ENCODE data around the gene HOXA10. TPM values are rescaled to one million over a fixed set of nuclear protein-coding genes. Genes with fewer than 3 reads are reported as not detected.
A peak's percentile ranks its signal among the peaks of the same experiment; 100 is the strongest.

HOXA10 gene
- total and polyA plus RNA-seq, 9 donors, result 0.25 to 2.8 (median 0.91) TPM; not detected in 1

GRCh38 chr7:27178366-27178765, 4.2 kb upstream of the HOXA10 start:
- Histone ChIP-seq H3K9me3 (no peaks in the 10 kb centered on the region), H3K27me3 (peaks cover 14% of the 10 kb centered on the region), H3K4me3 (peak overlapping the region; percentile 53), H3K4me1 (ENCODE audit: insufficient read depth) (peaks cover 6% of the 10 kb centered on the region), H3K27ac (no peak overlapping the region), H3K36me3 (no peaks in the 10 kb centered on the region)
- intact Hi-C loops (cut with DNase I), result no loop called here
- 90 to 93% (median 91%) methylated on average over 6 of the region's 6 CpGs for WGBS, 3 donors
- no peak for TF ChIP-seq EP300 (IDR thresholded peaks at IDR 0.05)
- no peak for TF ChIP-seq POLR2A (IDR thresholded peaks at IDR 0.05)
- TF ChIP-seq CTCF (IDR thresholded peaks at IDR 0.05), result no peak
- peak in 1 of 5 donors; percentile 10 for DNase-seq

- no peak overlapping the region for H3K27ac ChIP-seq
- TF ChIP-seq POLR2A (IDR thresholded peaks at IDR 0.05) (no peak), CTCF (IDR thresholded peaks at IDR 0.05) (no peak), EP300 (IDR thresholded peaks at IDR 0.05) (no peak)
- H3K9me3 ChIP-seq, result no peaks in the 10 kb centered on the region
- H3K36me3 ChIP-seq, result no peaks in the 10 kb centered on the region
- intact Hi-C loops (cut with DNase I), result no loop called here
- peak overlapping the region; percentile 53 for H3K4me3 ChIP-seq
- WGBS, 3 donors, result 81 to 91% (median 88%) methylated on average over 5 of the region's 5 CpGs
- DNase-seq, result no peak
- H3K27me3 ChIP-seq, result peaks cover 9% of the 10 kb centered on the region
- H3K4me1 ChIP-seq (ENCODE audit: insufficient read depth), result peaks cover 9% of the 10 kb centered on the region
These were observed 3.7 kb upstream of the HOXA10 start for GRCh38 chr7:27177795-27178320.

- H3K27me3 ChIP-seq, result peaks cover 8% of the 10 kb centered on the region
These were observed 3.1 kb upstream of the HOXA10 start for GRCh38 chr7:27176962-27177794.

GRCh38 chr7:27176524-27176845, 2.4 kb upstream of the HOXA10 start:
- intact Hi-C loops (cut with DNase I), result no loop called here
- Histone ChIP-seq H3K4me3 (peak overlapping the region; percentile 53), H3K36me3 (no peaks in the 10 kb centered on the region), H3K9me3 (no peaks in the 10 kb centered on the region), H3K27me3 (peaks cover 8% of the 10 kb centered on the region), H3K27ac (no peak overlapping the region), H3K4me1 (ENCODE audit: insufficient read depth) (peaks cover 14% of the 10 kb centered on the region)
- WGBS, 3 donors, result 78 to 81% (median 80%) methylated on average over 3 of the region's 3 CpGs
- DNase-seq, result peak in 1 of 5 donors; percentile 5
- TF ChIP-seq POLR2A (IDR thresholded peaks at IDR 0.05) (no peak), EP300 (IDR thresholded peaks at IDR 0.05) (no peak), CTCF (IDR thresholded peaks at IDR 0.05) (no peak)

More at GRCh38 chr7:27176962-27177794, 3.1 kb upstream of the HOXA10 start:
- Histone ChIP-seq H3K4me3 (peak overlapping the region; percentile 53), H3K9me3 (no peaks in the 10 kb centered on the region), H3K4me1 (ENCODE audit: insufficient read depth) (peaks cover 14% of the 10 kb centered on the region), H3K36me3 (no peaks in the 10 kb centered on the region), H3K27ac (no peak overlapping the region)
- intact Hi-C loops (cut with DNase I), result no loop called here
- WGBS, 3 donors, result 81 to 86% (median 85%) methylated on average over 22 of the region's 22 CpGs
- DNase-seq, result peak in 2 of 5 donors; percentile 7 to 30
- TF ChIP-seq EP300 (IDR thresholded peaks at IDR 0.05) (no peak), CTCF (IDR thresholded peaks at IDR 0.05) (no peak), POLR2A (IDR thresholded peaks at IDR 0.05) (no peak)
